Psoas muscle (tissue), 8 donors: ENCODE results near the gene RETSAT. TPM values are rescaled to one million over a fixed set of nuclear protein-coding genes. Genes with fewer than 3 reads are reported as not detected.

ENCODE experiments used
- ATAC-seq, 4 donors: fragments of 200-7000 bp; cut with Tn5 transposase; one replicate each; pipeline ENCODE4 v1.9.1; 2020; ENCODE audit warnings: moderate library complexity in 3 of 4, mild to moderate bottlenecking in 2 of 4
- DNase-seq, 2 donors: peaks; one replicate each; pipeline ENCODE4 v3.0.0-alpha.2; 2020
- H3K27ac ChIP-seq: fragments of 200-600 bp; one replicate; pipeline ENCODE4 v1.8.0; 2022
- H3K27me3 ChIP-seq, 3 donors: fragments of 200-600 bp in 1 of 3; one replicate each; pipeline versions ENCODE4 v1.6.1 to v1.8.0; 2013 to 2022; ENCODE audit warnings: low read length in 2 of 3, mild to moderate bottlenecking in 2 of 3, moderate library complexity in 1 of 3; ENCODE audit not compliant: insufficient read depth in 3 of 3
- H3K36me3 ChIP-seq, 2 donors: fragments of 200-600 bp in 1 of 2; one replicate each; pipeline versions ENCODE4 v1.6.1 to v1.8.0; 2013 to 2022; ENCODE audit warnings: low read depth in 1 of 2, mild to moderate bottlenecking in 1 of 2, moderate library complexity in 1 of 2; ENCODE audit not compliant: insufficient read depth in 1 of 2
- H3K4me1 ChIP-seq: fragments of 200-600 bp; one replicate; pipeline ENCODE4 v1.8.0; 2022
- H3K4me3 ChIP-seq: fragments of 200-600 bp; one replicate; pipeline ENCODE4 v1.8.0; 2022; ENCODE audit warnings: mild to moderate bottlenecking
- H3K9me3 ChIP-seq: fragments of 200-600 bp; one replicate; pipeline ENCODE4 v1.8.0; 2022
- WGBS, 3 donors: extraction: QIAGEN DNeasy Blood & Tissue Kit; methylation state at CpG; one replicate each; pipeline versions ENCODE4 v1.1.6 to v1.1.7; 2013; 5-methylcytosine and 5-hydroxymethylcytosine counted together
- intact Hi-C, 2 donors: fragments of 100-400 bp; cut with DNase I; formaldehyde crosslinking; loops; one replicate each; pipeline versions ENCODE4 v1.11.0 to v1.14.2; 2022
- long read RNA-seq, 2 donors: library from polyadenylated mRNA; unstranded; transcript quantifications; one replicate each; pipeline ENCODE4 v2.0.0, GENCODE V29; 2021
- polyA plus RNA-seq, 3 donors: library from polyadenylated mRNA; stranded (reverse); fragments of 200-250 nt; gene quantifications; one replicate each; pipeline ENCODE4 v1.2.3, GENCODE V29; 2013
- total RNA-seq, 4 donors: library from RNA; stranded (reverse); fragmentation: NEBNext Ultra II Directional in 2 of 4; extraction: Animal tissue kit (Norgen Biotek cat#: 25700) in 2 of 4; gene quantifications; one replicate each; pipeline versions ENCODE4 v1.2.1 to v1.2.4, GENCODE V29; 2021 to 2023
- TF ChIP-seq, protein P1 (sequence below): fragments of 200-600 bp; IDR thresholded peaks from one replicate; pipeline ENCODE4 v1.8.0; 2022; ENCODE audit warnings: antibody characterized with exemption
- donor health status: healthy with polysubstance abuse.
- donor health status: DM: no; HTN: no; CAD: no; lungs with moderate emphysema.
- donor health status: Bipolar disorder and iron deficiency.
- donor health status: healthy.
- donor health status: DM: yes; HTN: yes; CAD: no.
- donor health status: DM: no; HTN: no; CAD: no.
- donor health status: DM: no; HTN: no; CAD: no.
- donor health status: DM: yes; HTN: yes; CAD: no.

The RETSAT gene
- total RNA-seq = 100 to 1,000 TPM in 1 of 4 donors, 10 to 100 TPM in 3; 28.3 to 115 (median 63.3) TPM
- 10 to 100 TPM; 36.9 to 74.3 (median 45.6) TPM for polyA plus RNA-seq
- long read RNA-seq, donor 1, transcript RETSAT-201 (11 exons, 3,100 nt) = major isoform, 8 of 12 reads
- long read RNA-seq, donor 1, partial matches to known transcripts = 2 of 12 reads
- long read RNA-seq, donor 1, other reads (novel, unspliced or antisense) = 2 of 12 reads
- long read RNA-seq, donor 2, transcript RETSAT-201 (11 exons, 3,100 nt) = major isoform, 11 of 38 reads
- long read RNA-seq, donor 2, partial matches to known transcripts = 13 of 38 reads
- long read RNA-seq, donor 2, other reads (novel, unspliced or antisense) = 14 of 38 reads

DNA sequence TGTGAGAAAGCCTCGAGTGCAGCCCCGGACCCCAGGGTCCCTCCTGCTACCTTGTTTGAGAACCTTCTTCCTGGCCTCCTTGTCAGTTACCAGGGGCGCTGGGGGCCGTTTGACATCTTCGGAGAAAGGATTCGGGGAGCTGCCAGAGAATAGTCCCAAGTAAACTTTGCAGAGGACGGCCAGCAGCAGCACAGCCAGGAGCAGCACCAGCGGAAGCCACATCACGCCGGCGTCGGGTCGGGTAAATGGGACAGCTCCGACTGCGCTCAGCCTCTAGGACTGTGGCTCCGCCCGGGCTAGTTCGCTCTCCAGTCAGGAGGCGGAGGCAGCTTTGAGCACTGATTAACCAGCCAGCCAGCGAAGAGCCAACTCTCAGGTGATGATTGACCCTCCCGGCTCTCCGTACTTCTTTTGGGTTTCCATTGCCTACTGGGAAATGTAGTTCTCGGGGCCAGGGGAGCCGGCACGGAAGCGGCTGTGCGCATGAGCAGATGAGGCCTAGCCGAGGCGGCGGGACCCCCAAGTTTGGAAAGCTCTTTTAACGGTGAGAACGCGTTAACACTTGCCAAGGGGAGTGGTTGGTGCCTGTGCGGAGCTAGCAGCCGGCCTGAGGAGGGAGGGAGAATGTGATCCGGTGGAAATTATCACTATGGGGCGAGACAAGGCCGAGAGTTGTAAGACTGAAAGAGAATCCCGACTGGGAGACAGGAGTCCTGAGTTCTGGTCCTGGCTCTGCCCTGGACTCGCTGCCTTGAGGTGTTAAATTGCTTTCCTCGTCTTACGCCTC lies at the start of gene RETSAT, which contains the start of gene ELMOD3:
TSS of gene RETSAT (minus strand) at position 243 of the 787 bp plus-strand sequence. CDS start at position 222, 21 bp downstream.
TSS of gene ELMOD3 (plus strand) at position 484 of the 787 bp plus-strand sequence. CDS start 2,430 bp downstream, outside the sequence.
- Histone ChIP-seq H3K4me3 (peak within 1 kb of the TSS; percentile 83), H3K9me3 (no peaks in the 10 kb centered on the region), H3K36me3 (peaks cover 2 to 59% of the 10 kb centered on the region in 2 donors), H3K4me1 (peaks cover 42% of the 10 kb centered on the region), H3K27ac (peak within 1 kb of the TSS; percentile 90), H3K27me3 (no peaks in the 10 kb centered on the region)
- DNase-seq (peak; percentile 96 to 98), ATAC-seq (peak; percentile 90 to 95 (median 92))
- TF ChIP-seq, protein P1, sequence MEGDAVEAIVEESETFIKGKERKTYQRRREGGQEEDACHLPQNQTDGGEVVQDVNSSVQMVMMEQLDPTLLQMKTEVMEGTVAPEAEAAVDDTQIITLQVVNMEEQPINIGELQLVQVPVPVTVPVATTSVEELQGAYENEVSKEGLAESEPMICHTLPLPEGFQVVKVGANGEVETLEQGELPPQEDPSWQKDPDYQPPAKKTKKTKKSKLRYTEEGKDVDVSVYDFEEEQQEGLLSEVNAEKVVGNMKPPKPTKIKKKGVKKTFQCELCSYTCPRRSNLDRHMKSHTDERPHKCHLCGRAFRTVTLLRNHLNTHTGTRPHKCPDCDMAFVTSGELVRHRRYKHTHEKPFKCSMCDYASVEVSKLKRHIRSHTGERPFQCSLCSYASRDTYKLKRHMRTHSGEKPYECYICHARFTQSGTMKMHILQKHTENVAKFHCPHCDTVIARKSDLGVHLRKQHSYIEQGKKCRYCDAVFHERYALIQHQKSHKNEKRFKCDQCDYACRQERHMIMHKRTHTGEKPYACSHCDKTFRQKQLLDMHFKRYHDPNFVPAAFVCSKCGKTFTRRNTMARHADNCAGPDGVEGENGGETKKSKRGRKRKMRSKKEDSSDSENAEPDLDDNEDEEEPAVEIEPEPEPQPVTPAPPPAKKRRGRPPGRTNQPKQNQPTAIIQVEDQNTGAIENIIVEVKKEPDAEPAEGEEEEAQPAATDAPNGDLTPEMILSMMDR = no peak
- intact Hi-C loops = no loop called here
- 0% methylated on average over 42 of the region's 42 CpGs for WGBS, 3 donors

DNA sequence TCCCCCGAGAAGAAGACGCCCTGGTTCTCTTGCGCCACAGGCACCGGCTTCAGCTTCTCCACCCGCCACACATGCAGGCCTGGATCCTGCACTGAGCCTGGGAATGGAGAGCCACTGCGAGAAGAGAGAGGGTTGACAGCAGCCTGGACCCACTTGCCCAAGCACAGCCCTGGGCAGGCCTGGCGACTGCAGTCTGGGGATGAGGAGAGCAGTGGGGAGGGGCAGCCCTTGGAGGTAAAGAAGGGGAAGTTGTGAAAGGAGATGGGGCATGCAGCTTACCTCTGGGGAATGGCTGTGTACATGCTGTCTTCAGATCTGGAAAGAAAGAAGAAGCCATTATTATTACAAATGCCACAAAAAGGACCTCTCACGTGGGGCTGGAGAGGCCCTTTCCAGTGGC lies 47.5 kb upstream of the RETSAT start:
- DNase-seq (no peak), ATAC-seq (no peak)
- no peak overlapping the region for H3K27ac ChIP-seq
- WGBS, 3 donors = 94 to 99% (median 96%) methylated on average over 8 of the region's 8 CpGs
- H3K4me1 ChIP-seq = no peaks in the 10 kb centered on the region
- H3K4me3 ChIP-seq = no peak overlapping the region
- no peaks in the 10 kb centered on the region for H3K9me3 ChIP-seq
- no peaks in the 10 kb centered on the region for H3K36me3 ChIP-seq
- TF ChIP-seq, protein P1 = no peak
- intact Hi-C loops = no loop called here
- H3K27me3 ChIP-seq = no peaks in the 10 kb centered on the region

DNA sequence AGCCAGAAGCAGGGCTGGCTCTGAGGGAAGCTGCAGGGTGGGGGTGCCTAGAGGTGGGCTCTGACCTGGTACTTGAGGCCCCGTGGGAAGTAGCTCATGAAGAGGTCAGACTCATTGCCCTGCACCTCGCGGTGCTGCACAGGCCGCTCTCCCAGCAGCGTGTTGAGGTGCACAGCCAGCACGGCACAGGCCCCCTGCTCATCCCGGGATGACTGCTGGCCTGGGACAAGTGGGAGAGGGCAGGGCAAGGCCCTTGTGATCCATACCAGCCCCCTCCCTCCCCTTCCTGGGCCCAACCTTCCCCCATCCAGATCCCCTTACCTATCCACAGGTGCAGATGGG lies 47.1 kb upstream of the RETSAT start:
- 93 to 97% (median 94%) methylated on average over 7 of the region's 7 CpGs for WGBS, 3 donors

DNA sequence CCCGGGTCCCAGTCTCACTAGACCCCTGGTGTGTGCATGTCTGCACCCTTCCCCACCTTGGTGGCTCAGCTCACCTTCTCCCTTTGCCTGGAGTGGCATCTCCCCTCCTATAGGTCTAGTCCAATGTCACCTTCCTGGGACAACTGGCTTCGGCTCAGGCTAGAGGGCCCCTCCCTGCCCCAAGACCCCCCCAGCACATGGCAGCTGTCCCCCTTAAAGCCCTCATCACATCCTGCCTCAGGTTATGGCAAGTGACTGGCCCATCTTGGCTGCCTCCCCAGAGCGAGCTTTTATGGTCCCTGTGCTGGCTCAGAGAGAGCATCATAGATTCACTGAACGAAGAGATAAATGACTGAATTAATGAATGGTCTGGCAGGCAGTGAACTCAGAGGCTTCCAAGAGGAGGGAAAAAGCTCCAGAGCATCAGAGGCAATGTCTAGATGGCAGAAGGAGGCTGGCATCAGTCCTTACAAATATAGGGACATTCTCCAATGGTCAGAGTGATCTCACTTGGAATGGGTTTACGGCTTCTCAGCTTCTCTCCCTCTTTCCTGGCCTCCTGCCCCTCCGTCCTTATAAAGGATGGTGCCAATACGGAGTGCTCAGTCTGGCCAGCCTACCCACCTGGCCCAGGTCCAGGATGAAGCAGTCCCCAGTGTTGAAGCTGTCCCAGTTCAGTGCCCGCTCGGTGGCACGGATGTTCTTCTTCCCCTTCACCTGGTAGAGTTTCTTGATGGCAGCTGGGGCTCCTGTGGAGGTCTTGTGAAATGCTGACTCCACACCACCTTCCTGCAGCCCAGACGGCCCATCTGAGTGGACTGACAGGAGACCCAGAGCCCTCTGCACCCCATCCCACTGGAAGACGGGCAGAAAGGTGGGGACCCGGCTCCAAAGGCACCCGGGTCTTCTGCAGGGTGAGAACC lies 46.5 kb upstream of the RETSAT start:
- intact Hi-C loops = no loop called here
- no peaks in the 10 kb centered on the region for H3K36me3 ChIP-seq
- TF ChIP-seq, protein P1 = no peak
- H3K4me1 ChIP-seq = no peaks in the 10 kb centered on the region
- WGBS, 3 donors = 47 to 53% (median 51%) methylated on average over 14 of the region's 14 CpGs
- no peak overlapping the region for H3K27ac ChIP-seq
- DNase-seq = no peak
- ATAC-seq = no peak
- no peaks in the 10 kb centered on the region for H3K9me3 ChIP-seq
- no peaks in the 10 kb centered on the region for H3K27me3 ChIP-seq
- no peak overlapping the region for H3K4me3 ChIP-seq

More for the DNA sequence above, 47.1 kb upstream of the RETSAT start:
- ATAC-seq (no peak), DNase-seq (no peak)
- intact Hi-C loops = no loop called here
- Histone ChIP-seq H3K27ac (no peak overlapping the region), H3K36me3 (no peaks in the 10 kb centered on the region), H3K4me1 (no peaks in the 10 kb centered on the region), H3K27me3 (no peaks in the 10 kb centered on the region), H3K9me3 (no peaks in the 10 kb centered on the region), H3K4me3 (no peak overlapping the region)
- TF ChIP-seq, protein P1 = no peak
